Keratinocyte (primary cell): ENCODE data around the gene C1orf174. TPM values are rescaled to one million over a fixed set of nuclear protein-coding genes. Genes with fewer than 3 reads are reported as not detected.

Source experiments
- DNase-seq: peaks from one replicate; pipeline ENCODE4 v3.0.0-alpha.2; 2011; ENCODE audit warnings: low read depth, missing footprints, low spot score
- FAIRE-seq: peaks from 2 replicates; lab custom pipeline; 2011; peaks lifted over from hg19 to GRCh38; lab: Jason Lieb, UNC
- H2AFZ ChIP-seq: 2 replicates; pipeline ENCODE4 v1.6.0; 2012; ENCODE audit warnings: low read length, control low read depth, inconsistent platforms; ENCODE audit not compliant: control insufficient read depth
- H3K27ac ChIP-seq: 2 replicates; pipeline ENCODE4 v1.5.1; 2011; ENCODE audit warnings: low read length; ENCODE audit not compliant: control insufficient read depth, insufficient read depth
- H3K27me3 ChIP-seq: 3 replicates; pipeline ENCODE4 v1.6.0; 2011; ENCODE audit warnings: low read length; ENCODE audit not compliant: control insufficient read depth, insufficient read depth; ENCODE audit errors: extremely low read depth
- H3K36me3 ChIP-seq, 2 experiments: 2 replicates in 1 of 2; 3 replicates in 1 of 2; pipeline ENCODE4 v1.5.1; 2011; ENCODE audit warnings: low read length in 2 of 2, mild to moderate bottlenecking in 1 of 2; ENCODE audit not compliant: control insufficient read depth in 2 of 2, insufficient read depth in 2 of 2; ENCODE audit errors: extremely low read depth in 1 of 2
- H3K4me1 ChIP-seq: 3 replicates; pipeline ENCODE4 v1.5.1; 2011; ENCODE audit warnings: low read length; ENCODE audit not compliant: control insufficient read depth, insufficient read depth; ENCODE audit errors: extremely low read depth
- H3K4me2 ChIP-seq: 3 replicates; pipeline ENCODE4 v1.6.0; 2011; ENCODE audit warnings: low read depth, low read length; ENCODE audit not compliant: control insufficient read depth, insufficient read depth; ENCODE audit errors: extremely low read depth
- H3K4me3 ChIP-seq, 3 experiments: fragments of 200-600 bp in 1 of 3; sonication (generic) in 1 of 3; 2 replicates in 2 of 3; 3 replicates in 1 of 3; pipeline ENCODE4 v1.5.1; 2011 to 2016; ENCODE audit warnings: low read length in 3 of 3, mild to moderate bottlenecking in 3 of 3, control low read depth in 2 of 3, inconsistent platforms in 1 of 3, low read depth in 1 of 3, mixed read lengths in 1 of 3, mixed run types in 1 of 3, moderate library complexity in 1 of 3; ENCODE audit not compliant: control insufficient read depth in 2 of 3, insufficient read depth in 2 of 3; ENCODE audit errors: extremely low read depth in 1 of 3
- H3K79me2 ChIP-seq: 2 replicates; pipeline ENCODE4 v1.6.0; 2012; ENCODE audit warnings: low read length; ENCODE audit not compliant: control insufficient read depth, insufficient read depth
- H3K9ac ChIP-seq: 3 replicates; pipeline ENCODE4 v1.6.0; 2011; ENCODE audit warnings: low read length; ENCODE audit not compliant: control insufficient read depth, insufficient read depth; ENCODE audit errors: extremely low read depth
- H3K9me1 ChIP-seq: 3 replicates; pipeline ENCODE4 v1.6.0; 2011; ENCODE audit warnings: low read length; ENCODE audit not compliant: control insufficient read depth, insufficient read depth; ENCODE audit errors: extremely low read depth
- H3K9me3 ChIP-seq: 2 replicates; pipeline ENCODE4 v1.5.1; 2012; ENCODE audit warnings: low read depth, low read length; ENCODE audit not compliant: control insufficient read depth
- H4K20me1 ChIP-seq: 3 replicates; pipeline ENCODE4 v1.6.0; 2011; ENCODE audit warnings: low read length; ENCODE audit not compliant: control insufficient read depth, insufficient read depth; ENCODE audit errors: extremely low read depth
- EZH2 ChIP-seq: IDR thresholded peaks from one replicate; pipeline ENCODE4 v1.6.1; 2012; ENCODE audit warnings: inconsistent platforms, mild to moderate bottlenecking, low read length, moderate library complexity
- dilution Hi-C: fragments of 300-500 bp; cut with MboI; formaldehyde crosslinking; loops from one replicate; pipeline ENCODE4 v1.7.0; 2020; ENCODE audit warnings: low sequenced_read_pairs; ENCODE audit not compliant: extremely low pct_ligation_motif_present
- polyA plus RNA-seq, 5 experiments: library from polyadenylated mRNA; depleted of rRNA in 3 of 5; stranded (reverse) in 3 of 5; stranded (forward) in 1 of 5; unstranded in 1 of 5; fragments of >200 nt; gene quantifications; 1 replicate in 1 of 5; 2 replicates in 3 of 5; 3 replicates in 1 of 5; pipeline versions ENCODE4 v1.2.1 to v1.2.3, GENCODE V29; 2011 to 2012; ENCODE audit warnings: missing spikeins in 2 of 5, low read depth in 1 of 5, low replicate concordance in 1 of 5
- TF ChIP-seq, protein P1 (sequence below), 3 experiments: IDR thresholded peaks in 1 of 3; conservative IDR thresholded peaks in 1 of 3; optimal IDR thresholded peaks in 1 of 3; 2 replicates in 2 of 3; 3 replicates in 1 of 3; pipeline versions ENCODE3 to v1.5.1; 2011; ENCODE audit warnings: low read length in 3 of 3, mild to moderate bottlenecking in 3 of 3, moderate library complexity in 2 of 3, control low read depth in 1 of 3, inconsistent platforms in 1 of 3; ENCODE audit not compliant: insufficient read depth in 2 of 3; ENCODE audit errors: extremely low read depth in 1 of 3

Gene C1orf174
- polyA plus RNA-seq, 1 donor (not counting 4 experiments of a cell fraction or from before 2014, with no cell fraction given): 26.8 TPM

DNA sequence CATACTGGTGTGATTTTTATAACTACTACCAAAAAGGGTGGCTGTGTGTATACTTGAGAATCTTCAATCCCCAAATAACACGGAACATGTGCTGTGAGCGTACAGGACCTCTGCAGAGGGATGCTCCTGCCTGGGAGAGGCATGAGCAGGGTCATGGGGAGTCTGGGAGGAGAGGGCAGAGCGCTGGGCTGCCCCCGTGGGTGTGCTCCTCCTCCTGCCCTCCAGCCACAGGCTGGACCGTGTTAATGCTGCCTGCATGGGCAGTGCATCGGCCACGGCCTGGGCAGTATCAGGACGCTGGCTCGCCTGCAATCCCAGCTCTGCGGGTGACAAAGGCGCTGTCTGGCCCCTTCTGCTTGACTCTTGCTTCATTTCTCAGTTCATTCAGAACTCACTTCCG is 49.2 kb downstream of the C1orf174 start:
- H4K20me1 ChIP-seq: no peaks in the 10 kb centered on the region
- peaks cover 11 to 23% of the 10 kb centered on the region in 2 experiments for H3K36me3 ChIP-seq

DNA sequence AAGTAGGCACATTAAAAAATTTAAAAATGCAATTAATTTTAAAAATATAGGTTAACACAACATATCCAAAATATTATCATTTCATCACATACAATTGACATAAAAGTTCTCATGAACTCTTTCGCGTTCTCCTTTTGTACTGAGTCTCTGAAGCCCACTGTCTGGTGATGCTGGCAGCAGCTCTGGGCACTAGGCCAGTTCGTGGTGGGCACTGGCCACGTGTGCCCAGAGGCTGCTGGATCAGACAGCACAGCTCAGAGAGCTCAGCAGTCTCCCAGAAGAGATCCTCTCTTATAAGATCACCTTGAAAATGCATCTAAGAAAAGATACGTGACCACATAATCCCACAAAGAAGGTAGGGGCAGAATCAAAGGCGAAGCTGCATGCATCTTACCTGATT is 53.0 kb downstream of the C1orf174 start:
- Histone ChIP-seq H3K9ac (no peak overlapping the region), H3K4me2 (no peak overlapping the region), H3K4me3 (no peak overlapping the region), H3K79me2 (no peaks in the 10 kb centered on the region), H3K27ac (no peak overlapping the region), H3K9me3 (no peaks in the 10 kb centered on the region), H3K4me1 (no peaks in the 10 kb centered on the region), H4K20me1 (no peaks in the 10 kb centered on the region), H3K27me3 (no peaks in the 10 kb centered on the region), H2AFZ (no peak overlapping the region), H3K36me3 (peaks cover 11 to 30% of the 10 kb centered on the region in 2 experiments), H3K9me1 (no peaks in the 10 kb centered on the region)
- TF ChIP-seq, protein P1, sequence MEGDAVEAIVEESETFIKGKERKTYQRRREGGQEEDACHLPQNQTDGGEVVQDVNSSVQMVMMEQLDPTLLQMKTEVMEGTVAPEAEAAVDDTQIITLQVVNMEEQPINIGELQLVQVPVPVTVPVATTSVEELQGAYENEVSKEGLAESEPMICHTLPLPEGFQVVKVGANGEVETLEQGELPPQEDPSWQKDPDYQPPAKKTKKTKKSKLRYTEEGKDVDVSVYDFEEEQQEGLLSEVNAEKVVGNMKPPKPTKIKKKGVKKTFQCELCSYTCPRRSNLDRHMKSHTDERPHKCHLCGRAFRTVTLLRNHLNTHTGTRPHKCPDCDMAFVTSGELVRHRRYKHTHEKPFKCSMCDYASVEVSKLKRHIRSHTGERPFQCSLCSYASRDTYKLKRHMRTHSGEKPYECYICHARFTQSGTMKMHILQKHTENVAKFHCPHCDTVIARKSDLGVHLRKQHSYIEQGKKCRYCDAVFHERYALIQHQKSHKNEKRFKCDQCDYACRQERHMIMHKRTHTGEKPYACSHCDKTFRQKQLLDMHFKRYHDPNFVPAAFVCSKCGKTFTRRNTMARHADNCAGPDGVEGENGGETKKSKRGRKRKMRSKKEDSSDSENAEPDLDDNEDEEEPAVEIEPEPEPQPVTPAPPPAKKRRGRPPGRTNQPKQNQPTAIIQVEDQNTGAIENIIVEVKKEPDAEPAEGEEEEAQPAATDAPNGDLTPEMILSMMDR (optimal IDR thresholded peaks at IDR 0.05 in 1 of 3, IDR thresholded peaks at IDR 0.05 in 1 of 3, conservative IDR thresholded peaks at IDR 0.05 in 1 of 3; ENCODE audit: extremely low read depth in 1 of 3, insufficient read depth in 2 of 3, low read length in 3 of 3): no peak
- TF ChIP-seq EZH2: no peak
- DNase-seq: no peak
- no peak for FAIRE-seq
- dilution Hi-C loops: no loop called here

More for the DNA sequence above, 49.2 kb downstream of the C1orf174 start:
- dilution Hi-C loops: no loop called here
- peaks cover 7% of the 10 kb centered on the region for H3K4me1 ChIP-seq
- H3K4me2 ChIP-seq: no peak overlapping the region
- H3K9me1 ChIP-seq: peaks cover 4% of the 10 kb centered on the region
- no peaks in the 10 kb centered on the region for H3K9me3 ChIP-seq
- H3K27me3 ChIP-seq: no peaks in the 10 kb centered on the region
- H3K9ac ChIP-seq: no peak overlapping the region
- peaks cover 28% of the 10 kb centered on the region for H3K79me2 ChIP-seq
- H3K27ac ChIP-seq: no peak overlapping the region
- no peak for TF ChIP-seq EZH2
- TF ChIP-seq, protein P1 (optimal IDR thresholded peaks at IDR 0.05 in 1 of 3, IDR thresholded peaks at IDR 0.05 in 1 of 3, conservative IDR thresholded peaks at IDR 0.05 in 1 of 3; ENCODE audit: extremely low read depth in 1 of 3, insufficient read depth in 2 of 3, low read length in 3 of 3): no peak
- H2AFZ ChIP-seq: no peak overlapping the region
- DNase-seq (no peak), FAIRE-seq (no peak)
- no peak overlapping the region for H3K4me3 ChIP-seq
